BJ (cell line): ENCODE data around the gene DNAJC22. TPM values are rescaled to one million over a fixed set of nuclear protein-coding genes. Genes with fewer than 3 reads are reported as not detected.
A peak's percentile ranks its signal among the peaks of the same experiment; 100 is the strongest.

ENCODE experiments used
- CTCF ChIA-PET: fragments of 350-600 bp; formaldehyde crosslinking; extraction: SDS; loops from one replicate; lab custom pipeline; 2021; ENCODE audit warnings: antibody characterized with exemption, inconsistent platforms; lab: Yijun Ruan, JAX
- POLR2A ChIA-PET: fragments of 300-600 bp; sonication (Branson Sonifier 250); formaldehyde crosslinking; extraction: SDS; loops from one replicate; lab custom pipeline; 2021; ENCODE audit warnings: antibody characterized with exemption; lab: Charles Lee
- DNase-seq: peaks from one replicate; pipeline ENCODE4 v3.0.0-alpha.2; 2011; ENCODE audit warnings: low read depth
- H3K27me3 ChIP-seq: 2 replicates; pipeline ENCODE4 v1.6.0; 2011; ENCODE audit warnings: low read length; ENCODE audit not compliant: control insufficient read depth, insufficient read depth
- H3K36me3 ChIP-seq: 2 replicates; pipeline ENCODE4 v1.5.1; 2011; ENCODE audit warnings: low read length; ENCODE audit not compliant: control insufficient read depth, insufficient read depth
- H3K4me3 ChIP-seq: 2 replicates; pipeline ENCODE4 v1.5.1; 2011; ENCODE audit warnings: low read depth, mild to moderate bottlenecking, control low read depth, low read length
- polyA plus RNA-seq: library from polyadenylated mRNA; depleted of rRNA; stranded (reverse); fragments of >200 nt; gene quantifications from 2 replicates; pipeline ENCODE4 v1.2.3, GENCODE V29; 2011
- TF ChIP-seq, protein P1 (sequence below): IDR thresholded peaks from 2 replicates; pipeline ENCODE4 v1.5.1; 2011; ENCODE audit warnings: low read depth, mild to moderate bottlenecking, control low read depth, inconsistent platforms, low read length, moderate library complexity; ENCODE audit not compliant: insufficient read depth

The DNAJC22 gene
- polyA plus RNA-seq, 1 experiment, result 4.3 TPM

DNA sequence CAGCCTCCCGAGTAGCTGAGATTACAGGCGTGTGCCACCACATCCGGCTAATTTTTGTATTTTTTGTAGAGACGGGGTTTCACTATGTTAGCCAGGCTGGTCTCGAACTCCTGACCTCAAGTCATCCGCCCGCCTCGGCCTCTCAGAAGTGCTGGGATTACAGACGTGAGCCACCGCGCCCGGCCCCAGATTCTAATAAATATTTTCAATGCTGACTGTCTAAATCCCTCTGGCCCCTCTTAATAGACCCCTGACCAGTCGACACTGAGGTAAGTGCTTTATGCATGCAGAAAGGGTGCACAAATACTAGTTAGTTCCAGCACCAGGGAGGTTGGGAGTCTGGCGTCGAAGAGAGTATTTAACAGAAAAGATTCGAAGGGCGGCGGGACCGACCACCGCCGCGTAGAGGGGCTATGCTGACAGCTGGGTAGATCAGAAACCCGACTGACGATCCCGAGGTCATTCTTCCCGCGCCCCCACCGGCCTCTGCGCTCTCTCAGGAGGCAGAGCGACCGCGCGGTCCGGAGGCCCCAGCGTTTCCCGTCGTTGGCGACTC, 19.5 kb downstream of the DNAJC22 start:
- no peak for DNase-seq
- no peaks in the 10 kb centered on the region for H3K36me3 ChIP-seq
- POLR2A ChIA-PET, result interaction anchor here (1.1 kb wide), 1 partner anchor 43 kb away, joined by 3 read pairs; the partner anchor contains the start of gene TROAP
- no peaks in the 10 kb centered on the region for H3K27me3 ChIP-seq
- TF ChIP-seq, protein P1, sequence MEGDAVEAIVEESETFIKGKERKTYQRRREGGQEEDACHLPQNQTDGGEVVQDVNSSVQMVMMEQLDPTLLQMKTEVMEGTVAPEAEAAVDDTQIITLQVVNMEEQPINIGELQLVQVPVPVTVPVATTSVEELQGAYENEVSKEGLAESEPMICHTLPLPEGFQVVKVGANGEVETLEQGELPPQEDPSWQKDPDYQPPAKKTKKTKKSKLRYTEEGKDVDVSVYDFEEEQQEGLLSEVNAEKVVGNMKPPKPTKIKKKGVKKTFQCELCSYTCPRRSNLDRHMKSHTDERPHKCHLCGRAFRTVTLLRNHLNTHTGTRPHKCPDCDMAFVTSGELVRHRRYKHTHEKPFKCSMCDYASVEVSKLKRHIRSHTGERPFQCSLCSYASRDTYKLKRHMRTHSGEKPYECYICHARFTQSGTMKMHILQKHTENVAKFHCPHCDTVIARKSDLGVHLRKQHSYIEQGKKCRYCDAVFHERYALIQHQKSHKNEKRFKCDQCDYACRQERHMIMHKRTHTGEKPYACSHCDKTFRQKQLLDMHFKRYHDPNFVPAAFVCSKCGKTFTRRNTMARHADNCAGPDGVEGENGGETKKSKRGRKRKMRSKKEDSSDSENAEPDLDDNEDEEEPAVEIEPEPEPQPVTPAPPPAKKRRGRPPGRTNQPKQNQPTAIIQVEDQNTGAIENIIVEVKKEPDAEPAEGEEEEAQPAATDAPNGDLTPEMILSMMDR, result no peak
- H3K4me3 ChIP-seq, result peak overlapping the region; percentile 73
- CTCF ChIA-PET, result interaction anchor here (0.6 to 6.5 kb wide), 14 partner anchors 8 to 276 kb away, joined by 3 to 63 read pairs (median 4); partner anchors contain the start of gene DNAJC22

DNA sequence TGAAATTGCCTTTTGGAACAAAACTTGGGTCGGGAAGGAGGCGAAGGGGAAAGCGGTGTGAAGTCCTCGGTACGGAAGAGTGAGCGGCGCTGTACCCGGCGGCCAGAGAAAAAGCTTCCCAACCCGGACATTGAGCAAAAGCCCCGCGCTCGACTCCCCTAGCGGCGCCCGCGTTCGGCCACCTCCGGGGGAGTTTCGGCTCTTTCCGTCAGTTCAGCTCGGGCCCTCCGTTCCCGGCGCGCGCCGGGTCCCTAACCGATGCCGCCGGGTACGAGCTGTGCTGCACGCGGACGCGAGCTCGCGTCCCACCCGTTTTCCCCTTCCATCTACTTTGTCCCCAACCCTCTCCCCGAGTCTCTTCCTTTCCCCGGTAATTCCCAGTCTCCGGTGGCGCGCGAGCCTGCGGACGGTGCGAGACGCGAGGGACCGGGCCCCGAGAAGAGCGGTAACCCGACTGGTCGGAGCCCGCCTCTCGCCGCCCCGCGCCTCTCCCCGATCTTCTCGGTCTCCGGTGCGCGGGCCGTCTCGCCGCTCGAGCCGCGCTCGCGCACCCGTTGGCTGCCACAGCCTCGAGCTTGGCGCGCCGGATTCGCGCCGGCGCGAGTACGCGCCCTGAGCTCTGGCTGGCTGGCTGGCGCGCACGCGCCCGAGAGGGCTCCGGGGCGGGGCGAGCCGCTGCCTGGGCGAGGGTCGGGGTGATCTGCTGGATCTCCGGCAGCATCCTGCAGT, 20.1 kb downstream of the DNAJC22 start:
- TF ChIP-seq, protein P1, result peak; percentile 41
- CTCF ChIA-PET, result interaction anchor here (0.6 to 6.5 kb wide), 13 partner anchors 9 to 275 kb away, joined by 3 to 63 read pairs (median 5); partner anchors contain the start of gene DNAJC22
- DNase-seq, result peak; percentile 70
- H3K36me3 ChIP-seq, result no peaks in the 10 kb centered on the region
- POLR2A ChIA-PET, result interaction anchor here (0.6 to 1.1 kb wide), 2 partner anchors 44 to 1278 kb away, joined by 3 read pairs; partner anchors contain the start of gene TROAP
- no peaks in the 10 kb centered on the region for H3K27me3 ChIP-seq
- peak overlapping the region; percentile 73 for H3K4me3 ChIP-seq

DNA sequence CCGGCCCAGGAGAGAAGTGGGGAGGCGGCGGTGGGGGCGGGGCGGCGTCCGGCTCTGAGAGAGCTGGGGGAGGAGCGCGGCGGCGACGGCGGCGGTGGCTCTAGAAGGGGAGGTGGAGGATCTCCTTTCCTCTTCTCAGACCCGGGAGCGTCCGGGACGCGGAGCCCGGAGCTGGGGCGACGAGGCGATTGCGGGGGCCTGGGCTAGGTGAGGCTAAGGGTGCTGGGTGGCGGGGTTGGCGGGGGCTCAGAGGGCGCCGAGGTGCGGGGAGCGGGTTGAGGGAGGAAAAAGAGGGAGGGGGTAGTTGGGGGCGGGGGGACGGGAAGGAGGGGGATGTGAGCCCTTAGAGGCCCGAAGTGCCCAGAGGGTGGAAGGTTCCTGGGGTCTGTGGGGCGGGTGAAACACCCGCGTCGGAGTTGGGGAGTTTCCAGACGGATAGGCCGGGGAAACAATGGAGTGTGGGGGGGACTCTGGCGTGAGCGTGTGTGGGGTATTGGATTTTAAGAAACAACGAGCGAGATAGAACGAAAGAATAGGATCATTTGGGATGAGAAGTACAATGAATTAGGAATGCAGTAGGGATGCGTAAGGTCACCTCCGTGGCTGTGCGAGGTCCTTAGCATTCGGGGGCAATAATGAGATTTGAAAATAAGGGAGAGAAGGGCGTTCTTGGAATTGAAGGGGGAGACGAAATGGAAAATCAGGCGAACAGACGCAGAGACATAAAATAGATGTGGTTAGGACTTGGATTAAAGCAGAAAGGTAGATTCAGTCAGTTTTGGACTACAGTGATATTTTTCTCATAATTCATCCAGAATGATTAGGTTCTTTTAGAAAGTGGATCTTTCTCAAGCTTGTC, 20.9 kb downstream of the DNAJC22 start, which contains the start of gene SPATS2:
Gene SPATS2, plus strand, starts transcription at position 82 of the 859 bp plus-strand sequence. CDS start 93,551 bp downstream, outside the sequence.
- Histone ChIP-seq H3K27me3 (no peaks in the 10 kb centered on the region), H3K4me3 (peak within 1 kb of the TSS; percentile 73), H3K36me3 (no peaks in the 10 kb centered on the region)
- ChIA-PET CTCF (interaction anchor here (1.0 to 6.5 kb wide), 6 partner anchors 10 to 212 kb away, joined by 3 to 63 read pairs (median 12); partner anchors contain the start of gene DNAJC22), POLR2A (interaction anchor here (0.6 to 1.1 kb wide), 2 partner anchors 44 to 1279 kb away, joined by 3 read pairs; partner anchors contain the start of gene TROAP)
- TF ChIP-seq, protein P1, result no peak
- no peak for DNase-seq

DNA sequence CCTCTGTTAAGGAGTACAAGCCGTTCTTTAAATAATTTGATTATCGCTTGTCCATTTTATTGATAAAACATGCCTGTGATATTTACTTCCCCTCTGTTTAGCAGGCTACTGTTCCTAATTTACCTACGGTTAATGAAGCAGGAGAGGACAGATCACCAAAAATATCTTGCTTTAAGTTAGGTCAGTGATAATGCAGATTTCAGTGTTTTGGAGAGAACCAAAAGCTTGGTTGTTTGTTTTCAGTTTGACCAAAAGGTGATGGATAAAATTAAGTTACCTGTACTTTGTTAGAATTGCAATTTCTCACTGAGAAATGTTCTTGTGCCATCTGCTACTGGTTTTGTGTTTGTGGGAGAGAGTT, 21.5 kb downstream of the DNAJC22 start:
- TF ChIP-seq, protein P1, result no peak
- H3K27me3 ChIP-seq, result no peaks in the 10 kb centered on the region
- no peak for DNase-seq
- no peaks in the 10 kb centered on the region for H3K36me3 ChIP-seq
- ChIA-PET CTCF (interaction anchor here (4.1 kb wide), 1 partner anchor 10 kb away, joined by 41 read pairs; no protein-coding TSS in a partner anchor), POLR2A (no interaction called here)
- H3K4me3 ChIP-seq, result peak overlapping the region; percentile 73
